NT2/D1 (cell line): ENCODE results near the gene CALML3.

ENCODE experiments used
- YY1 ChIP-seq: IDR thresholded peaks from 2 replicates; pipeline ENCODE4 v1.6.1; 2011; ENCODE audit not compliant: insufficient read length, insufficient read depth
- ZNF274 ChIP-seq: IDR thresholded peaks from 2 replicates; pipeline ENCODE4 v1.6.1; 2011; ENCODE audit warnings: mild to moderate bottlenecking, low read depth, low read length

- TF ChIP-seq ZNF274 = no peak
- TF ChIP-seq YY1 = no peak
Observed at GRCh38 chr10:5559642-5560141, 34.9 kb downstream of the CALML3 start.
